HepG2 (cell line): ENCODE results near the gene C2. TPM values are rescaled to one million over a fixed set of nuclear protein-coding genes. Genes with fewer than 3 reads are reported as not detected.

Experiments used
- AHR ChIP-seq: IDR thresholded peaks from 2 replicates; pipeline ENCODE4 v1.6.1; 2018; ENCODE audit warnings: missing genetic modification reagents, missing compliant biosample characterization
- ARHGAP35 ChIP-seq: sonication (generic); formaldehyde crosslinking; IDR thresholded peaks from 2 replicates; pipeline ENCODE4 v1.9.0; 2022; ENCODE audit warnings: mild to moderate bottlenecking, inconsistent platforms, moderate library complexity, missing genetic modification reagents, borderline replicate concordance
- BORCS8-MEF2B ChIP-seq: sonication (generic); formaldehyde crosslinking; IDR thresholded peaks from 2 replicates; pipeline ENCODE4 v1.8.0; 2022; ENCODE audit warnings: mild to moderate bottlenecking, missing genetic modification reagents
- CBX1 ChIP-seq: IDR thresholded peaks from one replicate; pipeline ENCODE4 v1.6.1; 2016; ENCODE audit warnings: antibody characterized with exemption, low read depth
- GZF1 ChIP-seq: sonication (generic); formaldehyde crosslinking; IDR thresholded peaks from 2 replicates; pipeline ENCODE4 v1.5.1; 2020; ENCODE audit warnings: mild to moderate bottlenecking, missing genetic modification reagents
- HNF4G ChIP-seq, 2 experiments: sonication (generic) in 1 of 2; formaldehyde crosslinking in 1 of 2; IDR thresholded peaks; 2 replicates each; pipeline versions ENCODE4 v1.4.0 to v1.6.1; 2011 to 2020; ENCODE audit warnings: borderline replicate concordance in 2 of 2, low read depth in 2 of 2, mild to moderate bottlenecking in 2 of 2, low read length in 1 of 2, missing genetic modification reagents in 1 of 2, moderate library complexity in 1 of 2
- HNRNPLL ChIP-seq: fragments of 200-400 bp; formaldehyde crosslinking; IDR thresholded peaks from 2 replicates; pipeline ENCODE4 v1.6.1; 2017; ENCODE audit warnings: mild to moderate bottlenecking, low read depth, low read length; ENCODE audit not compliant: poor library complexity, severe bottlenecking
- JARID2 ChIP-seq: sonication (generic); formaldehyde crosslinking; IDR thresholded peaks from 2 replicates; pipeline ENCODE4 v1.8.1; 2023; ENCODE audit warnings: missing genetic modification reagents, inconsistent platforms; ENCODE audit not compliant: insufficient replicate concordance
- KDM1A ChIP-seq: IDR thresholded peaks from 2 replicates; pipeline ENCODE4 v1.6.1; 2016; ENCODE audit warnings: missing compliant biosample characterization
- MTERF4 ChIP-seq: sonication (generic); formaldehyde crosslinking; IDR thresholded peaks from 2 replicates; pipeline ENCODE4 v1.8.0; 2023; ENCODE audit warnings: mild to moderate bottlenecking, missing genetic modification reagents
- MXD3 ChIP-seq: IDR thresholded peaks from 2 replicates; pipeline ENCODE4 v1.6.1; 2016; ENCODE audit warnings: mild to moderate bottlenecking, missing biosample characterization, missing genetic modification reagents
- NCOA5 ChIP-seq: sonication (generic); formaldehyde crosslinking; IDR thresholded peaks from 2 replicates; pipeline ENCODE4 v1.4.0; 2020; ENCODE audit warnings: missing genetic modification reagents
- NFKBIZ ChIP-seq: IDR thresholded peaks from 2 replicates; pipeline ENCODE4 v1.6.1; 2018; ENCODE audit warnings: missing genetic modification reagents, missing compliant biosample characterization
- RAD21 ChIP-seq: fragments of 450-650 bp; formaldehyde crosslinking; IDR thresholded peaks from 2 replicates; pipeline ENCODE4 v1.5.0; 2020; ENCODE audit warnings: mild to moderate bottlenecking
- SMAD3 ChIP-seq: sonication (generic); formaldehyde crosslinking; IDR thresholded peaks from 2 replicates; pipeline ENCODE4 v1.4.0; 2020; ENCODE audit warnings: missing genetic modification reagents
- SNAPC2 ChIP-seq: sonication (generic); formaldehyde crosslinking; IDR thresholded peaks from 2 replicates; pipeline ENCODE4 v1.8.1; 2022; ENCODE audit warnings: mild to moderate bottlenecking, missing genetic modification reagents
- TFE3 ChIP-seq: IDR thresholded peaks from 2 replicates; pipeline ENCODE4 v1.6.1; 2016
- XBP1 ChIP-seq: sonication (generic); formaldehyde crosslinking; IDR thresholded peaks from 2 replicates; pipeline ENCODE4 v1.5.0; 2020; ENCODE audit warnings: missing genetic modification reagents
- ZIK1 ChIP-seq: sonication (generic); formaldehyde crosslinking; IDR thresholded peaks from 2 replicates; pipeline ENCODE4 v1.5.0; 2020; ENCODE audit warnings: mild to moderate bottlenecking, low read depth, missing genetic modification reagents, borderline replicate concordance
- ZKSCAN8 ChIP-seq: IDR thresholded peaks from 2 replicates; pipeline ENCODE4 v1.6.1; 2016; ENCODE audit warnings: borderline replicate concordance, missing genetic modification reagents, missing compliant biosample characterization
- ZNF329 ChIP-seq: sonication (generic); formaldehyde crosslinking; IDR thresholded peaks from 2 replicates; pipeline ENCODE4 v1.9.0; 2021; ENCODE audit warnings: low read depth, mild to moderate bottlenecking, missing genetic modification reagents
- ZNF441 ChIP-seq: sonication (generic); formaldehyde crosslinking; IDR thresholded peaks from 2 replicates; pipeline ENCODE4 v1.7.0; 2021; ENCODE audit warnings: missing genetic modification reagents, borderline replicate concordance
- ZNF605 ChIP-seq: sonication (generic); formaldehyde crosslinking; IDR thresholded peaks from 2 replicates; pipeline ENCODE4 v1.8.0; 2022; ENCODE audit warnings: mild to moderate bottlenecking, missing genetic modification reagents
- ZNF678 ChIP-seq: sonication (generic); formaldehyde crosslinking; IDR thresholded peaks from 2 replicates; pipeline ENCODE4 v1.4.0; 2020; ENCODE audit warnings: mild to moderate bottlenecking, missing genetic modification reagents
- ZNF746 ChIP-seq: sonication (generic); formaldehyde crosslinking; IDR thresholded peaks from 2 replicates; pipeline ENCODE4 v1.8.0; 2022; ENCODE audit warnings: mild to moderate bottlenecking, missing genetic modification reagents
- ZNF782 ChIP-seq: sonication (generic); formaldehyde crosslinking; IDR thresholded peaks from 2 replicates; pipeline ENCODE4 v1.4.0; 2020; ENCODE audit warnings: missing genetic modification reagents, mild to moderate bottlenecking, borderline replicate concordance
- ZNF878 ChIP-seq: sonication (generic); formaldehyde crosslinking; IDR thresholded peaks from 2 replicates; pipeline ENCODE4 v1.8.1; 2023; ENCODE audit warnings: mild to moderate bottlenecking, missing genetic modification reagents, moderate library complexity
- polyA plus RNA-seq, 8 experiments: library from polyadenylated mRNA; depleted of rRNA in 3 of 8; stranded (reverse) in 7 of 8; unstranded in 1 of 8; fragments of >200 nt; fragmentation: Illumina TruSeq in 4 of 8; extraction: Trizol in 4 of 8; gene quantifications; 2 replicates each; pipeline versions ENCODE4 v1.2.1 to v1.2.3, GENCODE V29; 2011 to 2016; ENCODE audit warnings: low read depth in 4 of 8, missing spikeins in 1 of 8, mixed read lengths in 1 of 8; ENCODE audit not compliant: insufficient read depth in 1 of 8
- total RNA-seq, 5 experiments: library from RNA; depleted of rRNA; stranded (reverse); fragments of >200 nt; fragmentation: Illumina TruSeq; extraction: Trizol; gene quantifications; 2 replicates each; pipeline ENCODE4 v1.2.3, GENCODE V29; 2016; ENCODE audit warnings: low read depth in 1 of 5

C2 gene
- total and polyA plus RNA-seq, 2 of the 13 experiments (the other 11 are each of a cell fraction or from before 2014, with no cell fraction given), result 165 to 307 TPM

GRCh38 chr6:31927863-31928671 is 550 bp downstream of the C2 start (continued):
- no peak for TF ChIP-seq ZNF441 (CRISPR knock-in tag)
- TF ChIP-seq ZNF878 (CRISPR knock-in tag), result no peak
- no peak for TF ChIP-seq KDM1A (CRISPR knock-in tag)
- TF ChIP-seq NCOA5 (CRISPR knock-in tag), result no peak
- no peak; the same call in 1 of the 2 replicates for TF ChIP-seq BORCS8-MEF2B
- TF ChIP-seq AHR (CRISPR knock-in tag), result peak; percentile 24
- TF ChIP-seq XBP1 (CRISPR knock-in tag), result no peak
- TF ChIP-seq MTERF4 (CRISPR knock-in tag), result no peak
- TF ChIP-seq ZNF746 (CRISPR knock-in tag), result no peak; the same call in 1 of the 2 replicates
- no peak for TF ChIP-seq GZF1 (CRISPR knock-in tag)
- TF ChIP-seq ZNF329 (CRISPR knock-in tag), result 0 out of 2 replicates have a peak, but pooled peaks have one; percentile 59
- no peak for TF ChIP-seq JARID2
- no peak for TF ChIP-seq TFE3 (CRISPR knock-in tag)
- TF ChIP-seq SMAD3 (CRISPR knock-in tag), result no peak
- no peak for TF ChIP-seq CBX1
- TF ChIP-seq HNRNPLL, result no peak
- TF ChIP-seq ZIK1, result no peak
- no peak for TF ChIP-seq NFKBIZ (CRISPR knock-in tag)
- peak; percentile 12; the same call in 1 of the 2 replicates for TF ChIP-seq ZNF678 (CRISPR knock-in tag)
- no peak for TF ChIP-seq MXD3 (CRISPR knock-in tag)
- no peak for TF ChIP-seq HNF4G (IDR thresholded peaks at IDR 0.05; ENCODE audit: borderline replicate concordance, low read depth, low read length)
- TF ChIP-seq HNF4G (CRISPR knock-in tag; IDR thresholded peaks at IDR 0.05; ENCODE audit: borderline replicate concordance, low read depth), result no peak
- no peak for TF ChIP-seq ARHGAP35 (CRISPR knock-in tag)
- TF ChIP-seq ZNF605, result no peak
- TF ChIP-seq ZKSCAN8 (CRISPR knock-in tag), result no peak
- TF ChIP-seq ZNF782 (CRISPR knock-in tag), result 0 out of 2 replicates have a peak, but pooled peaks have one; percentile 49
- no peak for TF ChIP-seq RAD21 (CRISPR knock-in tag)
- TF ChIP-seq SNAPC2 (CRISPR knock-in tag), result no peak
